SK-N-SH (cell line): ENCODE measurements around the gene LOX.

Experiments
- EZH2phosphoT487 ChIP-seq: fragments of 200-600 bp; sonication (generic); IDR thresholded peaks from 2 replicates; pipeline ENCODE4 v1.6.1; 2017; ENCODE audit warnings: low read depth, mixed run types, mild to moderate bottlenecking, antibody characterized with exemption, moderate library complexity, borderline replicate concordance
- FOXM1 ChIP-seq: IDR thresholded peaks from 2 replicates; pipeline ENCODE4 v1.4.0; 2012; ENCODE audit warnings: low read depth, mild to moderate bottlenecking
- RAD21 ChIP-seq: IDR thresholded peaks from 2 replicates; pipeline ENCODE4 v1.6.1; 2012; ENCODE audit warnings: mild to moderate bottlenecking, low read length
- RCOR1 ChIP-seq: fragments of 150-350 bp; IDR thresholded peaks from 2 replicates; pipeline ENCODE4 v1.6.1; 2017; ENCODE audit warnings: antibody characterized with exemption, low read length
- SIN3A ChIP-seq: IDR thresholded peaks from 2 replicates; pipeline ENCODE4 v1.6.1; 2012; ENCODE audit warnings: low read depth, mild to moderate bottlenecking, low read length, moderate library complexity, borderline replicate concordance
- SMC3 ChIP-seq: IDR thresholded peaks from 2 replicates; pipeline ENCODE4 v1.6.1; 2012; ENCODE audit warnings: low read depth, low read length, improper control_type of control experiment
- TF ChIP-seq, protein P1 (sequence below): fragments of 200-600 bp; sonication (generic); IDR thresholded peaks from 2 replicates; pipeline ENCODE4 v1.6.1; 2017; ENCODE audit warnings: antibody characterized with exemption, mild to moderate bottlenecking, moderate library complexity

DNA sequence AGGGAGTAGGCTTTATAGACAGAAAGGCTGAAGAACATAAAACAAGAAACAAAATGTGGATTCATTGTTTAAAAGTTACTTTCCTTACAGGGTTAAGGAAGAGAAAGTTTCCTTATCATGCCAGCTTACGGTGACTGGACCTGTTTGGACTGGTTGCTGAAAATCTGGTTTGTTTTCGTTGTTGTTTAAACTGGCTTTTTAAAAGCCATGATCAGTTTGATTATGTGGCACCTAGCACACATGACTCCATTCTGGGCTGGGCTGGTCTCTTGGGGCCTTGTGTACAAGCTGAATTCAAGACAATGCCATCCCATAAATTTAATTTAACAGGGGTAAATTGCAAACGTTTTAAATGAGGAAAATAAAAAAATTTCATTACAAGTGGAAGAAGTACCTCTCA lies 32.9 kb upstream of the LOX start:
- TF ChIP-seq, protein P1, sequence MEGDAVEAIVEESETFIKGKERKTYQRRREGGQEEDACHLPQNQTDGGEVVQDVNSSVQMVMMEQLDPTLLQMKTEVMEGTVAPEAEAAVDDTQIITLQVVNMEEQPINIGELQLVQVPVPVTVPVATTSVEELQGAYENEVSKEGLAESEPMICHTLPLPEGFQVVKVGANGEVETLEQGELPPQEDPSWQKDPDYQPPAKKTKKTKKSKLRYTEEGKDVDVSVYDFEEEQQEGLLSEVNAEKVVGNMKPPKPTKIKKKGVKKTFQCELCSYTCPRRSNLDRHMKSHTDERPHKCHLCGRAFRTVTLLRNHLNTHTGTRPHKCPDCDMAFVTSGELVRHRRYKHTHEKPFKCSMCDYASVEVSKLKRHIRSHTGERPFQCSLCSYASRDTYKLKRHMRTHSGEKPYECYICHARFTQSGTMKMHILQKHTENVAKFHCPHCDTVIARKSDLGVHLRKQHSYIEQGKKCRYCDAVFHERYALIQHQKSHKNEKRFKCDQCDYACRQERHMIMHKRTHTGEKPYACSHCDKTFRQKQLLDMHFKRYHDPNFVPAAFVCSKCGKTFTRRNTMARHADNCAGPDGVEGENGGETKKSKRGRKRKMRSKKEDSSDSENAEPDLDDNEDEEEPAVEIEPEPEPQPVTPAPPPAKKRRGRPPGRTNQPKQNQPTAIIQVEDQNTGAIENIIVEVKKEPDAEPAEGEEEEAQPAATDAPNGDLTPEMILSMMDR: no peak
- TF ChIP-seq EZH2phosphoT487 (no peak), FOXM1 (no peak), SMC3 (no peak), SIN3A (no peak), RAD21 (no peak), RCOR1 (no peak)
